Measurements from ENCODE around the gene TIAM1.
"Not testable (repeated sequence)": the region's sequence is repeated elsewhere in the genome, so short reads cannot be mapped to it uniquely, and the experiment has no call there.

The TIAM1 gene

DNA sequence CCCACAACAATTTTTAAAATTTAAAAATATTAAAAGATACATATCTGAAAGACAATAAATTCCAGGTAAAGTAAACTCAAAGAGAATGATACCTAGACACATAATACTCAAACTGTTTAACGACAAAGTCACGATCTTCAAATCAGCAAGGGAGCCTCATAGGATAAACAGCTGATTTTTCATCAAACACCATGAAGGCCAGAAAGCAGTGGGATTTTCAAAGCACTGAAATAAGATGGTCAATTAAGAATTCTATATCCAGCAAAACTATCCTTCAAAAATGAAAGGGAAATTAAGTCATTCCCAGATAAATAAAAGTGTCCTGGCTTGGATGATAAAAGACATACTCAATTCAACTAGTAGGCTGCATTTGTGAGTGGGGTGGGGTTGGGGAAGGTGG lies 100.5 kb downstream of the TIAM1 start:
- no peak for DNase-seq

DNA sequence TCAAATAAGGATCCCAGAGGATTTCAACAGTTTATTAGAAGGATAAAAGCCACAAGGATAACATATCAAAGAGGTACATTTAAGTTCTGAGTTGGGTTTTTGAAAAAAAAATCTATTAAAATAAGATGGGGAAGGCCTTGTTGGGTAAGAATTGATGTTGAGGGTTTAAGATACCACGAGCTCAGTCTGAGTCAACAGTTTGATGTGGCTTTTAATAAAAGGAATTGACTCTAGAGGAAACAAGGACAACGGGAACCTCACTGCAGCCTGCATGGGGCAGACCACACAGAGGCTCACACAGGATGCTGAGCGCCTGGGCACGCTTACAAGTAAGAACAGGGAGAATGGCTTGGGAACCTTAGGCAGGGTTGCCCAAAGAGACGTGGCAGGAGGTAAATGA lies 107.5 kb downstream of the TIAM1 start:
- DNase-seq = no peak

DNA sequence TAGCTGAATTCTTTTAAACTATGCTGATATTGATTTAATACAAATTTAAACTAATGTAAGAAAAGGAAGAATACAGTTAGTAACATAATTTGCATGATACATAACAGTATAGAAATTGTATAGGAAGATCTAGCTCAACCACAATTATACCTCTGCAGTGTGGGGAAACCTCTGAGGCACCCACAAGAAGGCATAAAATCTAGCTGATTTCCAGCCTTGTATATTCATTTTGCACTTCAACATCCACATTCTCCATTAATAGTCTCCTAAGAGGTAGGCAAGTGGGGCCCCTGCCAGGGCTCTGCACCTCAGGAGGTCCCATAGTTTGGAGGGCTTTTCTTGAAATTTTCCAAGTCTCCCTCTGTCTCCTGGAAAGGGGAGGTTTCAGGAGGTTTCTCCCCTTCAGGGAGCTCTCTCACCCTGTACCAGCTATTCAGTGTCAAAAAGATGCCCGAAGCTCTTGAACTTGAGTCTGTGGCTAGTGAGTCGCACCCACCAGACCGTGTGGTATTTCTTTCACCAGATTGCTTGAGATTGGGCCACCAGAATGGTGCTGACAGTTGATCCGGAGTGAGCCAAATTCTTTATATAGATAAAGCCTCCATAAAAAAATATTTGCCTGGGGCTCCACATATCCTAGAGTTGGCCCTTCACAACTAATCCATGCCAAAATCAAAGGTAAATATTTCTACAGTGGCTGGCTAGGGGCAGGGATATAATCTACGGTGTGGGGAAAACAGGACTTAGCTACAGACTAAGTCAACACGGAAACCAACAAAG lies 108.2 kb downstream of the TIAM1 start:
- no peak for DNase-seq

DNA sequence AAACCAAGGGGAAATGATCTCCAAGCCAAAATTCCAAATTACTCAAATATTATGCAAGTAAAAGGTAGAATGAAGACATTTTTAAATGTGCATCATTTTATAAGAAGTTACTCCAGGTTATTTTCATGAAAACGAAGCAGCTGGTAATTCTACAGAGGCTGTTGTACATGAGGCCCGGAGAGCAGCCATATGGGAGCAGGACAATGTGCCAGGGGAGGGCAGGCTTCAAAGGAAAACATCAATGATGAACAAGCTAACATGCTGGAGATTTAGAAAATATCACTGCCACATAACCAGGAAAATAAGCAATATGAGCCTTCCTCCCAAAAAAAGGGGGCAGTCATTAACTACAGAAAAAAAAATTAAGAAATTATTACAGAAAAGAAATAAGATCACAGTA lies 109.1 kb downstream of the TIAM1 start:
- no peak for DNase-seq

DNA sequence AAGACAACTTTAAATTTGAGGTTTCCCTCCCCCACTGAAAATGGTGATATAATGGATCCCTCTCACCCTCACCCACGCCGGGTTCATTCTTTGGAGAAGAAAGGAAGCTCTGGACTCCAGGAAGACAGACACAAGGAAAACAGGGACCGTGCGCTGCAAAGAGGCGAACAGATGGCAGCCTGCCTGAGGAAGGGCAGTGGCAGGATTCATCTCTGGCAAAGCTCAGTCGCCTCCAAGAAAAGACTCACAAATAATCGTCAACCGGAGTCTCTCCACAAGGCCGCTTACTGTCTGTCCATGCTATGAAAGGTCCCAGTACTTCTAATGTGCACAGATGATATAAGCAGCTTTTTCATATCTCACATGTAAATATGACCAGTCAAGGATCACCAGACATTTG lies 110.3 kb downstream of the TIAM1 start:
- no peak for DNase-seq

DNA sequence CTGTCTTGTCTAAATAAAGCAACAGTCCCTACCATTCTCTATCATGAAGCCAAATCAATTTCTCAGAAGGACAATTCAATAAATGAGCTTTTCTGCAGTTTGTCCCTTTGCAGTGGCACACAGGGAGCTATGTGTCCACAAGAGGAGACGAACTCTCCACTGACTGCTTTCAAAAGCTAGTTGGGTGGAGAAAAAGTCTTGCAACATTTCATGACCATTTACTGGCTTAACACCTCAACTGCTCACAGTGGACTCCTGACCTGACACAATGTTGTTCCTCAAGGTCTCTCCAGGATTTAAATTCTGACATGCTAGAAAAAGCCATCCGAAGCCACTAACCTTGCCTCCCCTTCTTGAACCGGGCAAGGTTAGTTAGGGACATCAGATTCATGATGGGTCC lies 111.7 kb downstream of the TIAM1 start:
- DNase-seq = no peak

DNA sequence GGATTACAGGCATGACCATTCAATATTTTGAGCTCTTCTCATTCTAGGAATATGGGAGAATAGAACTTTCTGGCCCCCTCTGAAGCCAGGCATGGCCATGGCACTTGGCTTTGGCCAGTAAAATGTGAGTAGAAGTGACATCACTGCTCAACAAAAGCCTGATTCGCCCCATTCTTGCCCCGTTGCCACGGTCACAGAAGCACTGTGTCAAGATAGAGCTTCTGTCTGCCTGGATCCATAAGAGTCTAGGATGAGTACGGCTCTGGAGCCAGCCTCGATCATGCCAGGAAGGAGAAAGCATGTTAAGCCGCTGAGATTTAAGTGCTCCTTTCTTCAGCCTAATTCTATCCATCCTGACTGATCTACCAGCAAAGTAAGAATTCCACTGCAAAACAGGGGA lies 113.1 kb downstream of the TIAM1 start:
- no peak for DNase-seq

DNA sequence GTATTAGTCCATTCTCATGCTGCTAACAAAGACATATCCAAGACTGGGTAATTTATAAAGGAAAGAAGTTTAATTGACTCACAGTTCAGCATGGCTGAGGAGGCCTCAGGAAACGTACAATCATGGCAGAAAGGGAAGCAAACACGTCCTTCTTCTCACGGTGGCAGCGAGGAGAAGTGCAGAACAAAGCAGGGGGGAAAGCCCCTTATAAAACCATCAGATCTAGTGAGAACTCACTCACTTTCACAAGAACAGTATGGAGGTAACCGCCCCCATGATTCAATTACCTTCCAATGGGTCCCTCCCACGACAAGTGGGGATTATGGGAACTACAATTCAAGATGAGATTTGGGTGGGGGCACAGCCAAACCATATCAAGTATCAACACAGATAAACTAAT lies 115.3 kb downstream of the TIAM1 start:
- DNase-seq = not testable (repeated sequence)

DNA sequence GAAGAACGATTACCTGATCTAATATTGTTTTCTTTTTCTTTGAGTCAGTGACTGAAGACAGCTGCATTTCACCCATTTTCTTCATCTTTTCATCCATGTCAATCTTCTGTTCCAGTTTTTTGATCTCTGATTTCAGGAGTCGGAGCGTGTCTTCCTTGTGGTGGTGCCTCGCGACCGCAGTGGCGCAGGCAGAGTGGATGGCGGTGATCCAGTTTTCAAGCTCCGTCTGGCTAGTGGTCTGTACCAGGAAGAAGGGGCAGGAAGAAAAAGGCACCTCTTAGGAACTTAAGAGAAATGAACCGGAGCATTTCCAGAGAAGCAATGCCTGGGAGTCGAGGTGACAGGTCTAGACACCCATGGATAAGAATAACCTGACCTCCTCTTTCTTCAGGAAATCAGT lies 118.3 kb downstream of the TIAM1 start:
- no peak for DNase-seq

DNA sequence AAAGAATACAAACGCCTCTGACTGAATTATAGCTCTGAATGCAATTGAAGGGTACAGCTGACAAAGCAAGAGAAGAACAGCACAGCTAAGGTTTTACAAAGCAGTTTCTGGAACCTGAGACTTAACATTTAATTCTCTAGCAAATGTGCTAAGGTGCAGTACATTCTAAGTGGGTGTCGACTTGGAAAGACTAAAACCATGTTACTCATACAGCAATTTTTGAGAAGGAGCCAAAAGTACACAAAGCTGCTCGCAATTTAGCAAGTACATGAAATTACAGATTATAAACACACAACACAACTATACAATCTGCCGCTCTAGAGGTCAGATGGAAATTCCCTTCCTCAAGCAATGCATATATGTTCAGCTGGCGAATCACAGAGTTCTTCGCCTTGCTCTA lies 121.9 kb downstream of the TIAM1 start:
- DNase-seq = no peak

DNA sequence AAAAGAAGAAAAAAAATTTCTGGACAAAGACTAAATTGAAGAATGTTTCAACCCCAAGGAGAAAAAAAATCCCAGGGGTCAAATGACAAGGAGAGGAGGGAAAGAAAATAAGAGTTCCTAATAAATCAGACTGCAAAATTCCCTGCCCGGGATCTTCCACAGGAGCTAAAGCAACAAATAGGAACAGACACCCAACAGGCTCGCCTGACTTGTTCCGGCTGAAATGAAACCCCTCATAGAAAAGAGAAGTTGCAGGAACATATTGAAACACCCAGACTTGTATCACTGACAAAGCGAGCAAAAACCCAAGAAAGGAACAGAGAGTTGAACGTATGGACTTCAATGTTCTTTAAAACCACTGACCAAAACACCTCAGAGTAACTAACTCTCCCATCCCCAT lies 123.0 kb downstream of the TIAM1 start:
- DNase-seq = no peak

DNA sequence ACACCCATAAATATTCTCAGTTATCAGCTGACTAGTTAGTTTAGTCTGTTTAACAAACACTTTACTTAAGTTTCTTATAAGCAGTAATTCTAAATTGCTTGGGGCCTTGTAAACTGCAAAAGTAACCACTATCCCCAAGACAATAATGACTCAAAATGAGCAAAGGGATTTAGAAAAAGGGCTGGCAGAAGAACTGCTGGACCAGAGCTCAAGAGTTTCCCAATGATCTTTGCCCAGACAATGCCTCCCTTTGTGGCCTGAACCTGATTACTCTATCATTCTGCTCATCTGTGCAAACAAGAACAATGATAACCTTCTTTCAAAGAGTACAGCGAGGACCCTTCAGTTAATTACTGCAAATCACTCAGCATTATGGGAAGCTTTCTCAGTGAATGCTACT lies 123.5 kb downstream of the TIAM1 start:
- no peak for DNase-seq

DNA sequence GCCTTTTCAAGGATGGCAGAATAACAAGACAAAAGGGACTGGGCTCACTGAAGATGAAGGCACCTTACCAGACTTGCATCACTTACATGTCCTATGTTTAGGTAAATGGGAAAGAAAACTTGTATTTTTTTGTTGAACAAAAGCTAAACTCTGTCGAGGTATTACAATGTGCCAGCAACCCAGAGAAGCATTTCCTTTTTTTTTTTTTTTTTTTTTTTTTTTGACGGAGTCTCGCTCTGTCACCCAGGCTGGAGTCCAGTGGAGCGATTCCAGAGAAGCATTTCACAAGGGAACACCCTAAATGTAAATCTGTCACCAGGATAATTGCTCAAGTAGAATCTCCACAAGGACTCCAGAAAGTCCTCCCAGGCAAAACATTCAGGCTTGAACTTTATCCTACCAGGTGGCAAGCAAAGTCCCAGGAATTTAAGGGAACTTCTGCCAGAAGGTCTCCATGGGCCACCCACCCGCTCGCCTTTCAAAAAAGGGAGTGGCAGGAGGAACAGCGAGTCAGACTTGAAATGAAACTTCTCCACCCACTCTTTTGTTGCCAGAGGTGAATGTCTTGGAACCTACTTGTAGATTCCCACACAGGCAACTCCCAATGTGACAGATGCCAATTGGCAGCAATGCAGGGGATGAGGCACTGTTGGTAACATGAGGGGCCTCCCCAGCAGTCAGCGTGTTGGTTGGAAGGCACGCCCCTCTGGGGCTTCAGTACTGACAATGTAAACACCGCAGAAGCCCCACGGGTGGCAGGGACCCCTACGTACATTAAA lies 125.0 kb downstream of the TIAM1 start:
- DNase-seq = no peak

DNA sequence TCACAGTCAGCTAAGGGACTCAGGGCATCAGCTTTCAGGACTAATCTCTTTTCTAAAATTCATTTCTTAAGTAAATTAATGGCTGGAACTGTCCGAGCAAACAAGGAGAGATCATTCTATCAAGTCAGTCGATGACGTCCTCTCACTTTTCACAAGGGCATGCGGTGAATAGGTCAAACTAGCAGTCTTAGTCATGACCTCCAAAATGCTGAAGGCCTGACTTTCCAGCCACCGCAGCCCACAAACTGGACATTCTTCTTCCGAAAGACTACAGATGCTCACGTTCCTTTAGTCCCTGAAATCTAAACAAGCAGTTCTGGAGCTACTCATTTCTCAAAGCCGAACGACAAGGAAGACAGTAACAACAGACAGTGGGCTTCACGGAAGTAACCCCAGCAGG lies 127.9 kb downstream of the TIAM1 start:
- DNase-seq = no peak

DNA sequence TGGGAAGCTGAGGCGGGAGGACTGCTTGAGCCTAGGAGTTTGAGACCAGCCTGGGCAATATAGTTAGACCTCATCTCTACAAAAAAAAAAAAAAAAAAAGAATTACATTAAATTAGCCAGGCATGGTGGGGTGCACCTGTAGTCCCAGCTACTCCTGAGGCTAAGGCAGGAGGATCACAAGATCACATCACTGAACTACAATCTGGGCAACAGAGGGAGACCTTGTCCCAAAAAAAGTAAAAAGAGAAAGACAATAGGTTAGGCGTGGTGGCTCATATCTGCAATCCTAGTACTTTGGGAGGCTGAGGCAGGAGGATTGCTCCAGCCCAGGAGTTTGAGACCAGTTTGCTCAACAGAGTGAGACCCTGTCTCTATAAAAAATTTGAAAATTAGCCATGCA lies 130.3 kb downstream of the TIAM1 start:
- no peak for DNase-seq

DNA sequence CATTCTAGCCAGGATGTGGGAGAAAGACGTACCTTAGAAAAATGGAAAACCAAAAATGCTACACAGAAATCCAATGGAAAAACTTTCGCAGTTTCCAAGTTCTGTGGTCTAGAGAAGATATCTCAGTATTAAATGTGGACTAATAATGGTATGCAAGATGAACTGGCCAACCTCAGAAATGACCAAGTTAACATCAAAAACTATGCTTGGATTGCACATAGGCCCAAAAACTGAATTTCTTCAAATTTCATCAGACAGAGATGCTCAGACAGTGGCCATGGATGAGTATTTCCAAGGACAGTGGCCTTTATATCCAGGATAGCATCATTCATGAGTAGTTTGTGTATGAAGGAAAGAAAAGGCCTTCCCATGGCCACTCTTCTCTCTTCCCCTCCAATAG lies 132.2 kb downstream of the TIAM1 start:
- DNase-seq = no peak

DNA sequence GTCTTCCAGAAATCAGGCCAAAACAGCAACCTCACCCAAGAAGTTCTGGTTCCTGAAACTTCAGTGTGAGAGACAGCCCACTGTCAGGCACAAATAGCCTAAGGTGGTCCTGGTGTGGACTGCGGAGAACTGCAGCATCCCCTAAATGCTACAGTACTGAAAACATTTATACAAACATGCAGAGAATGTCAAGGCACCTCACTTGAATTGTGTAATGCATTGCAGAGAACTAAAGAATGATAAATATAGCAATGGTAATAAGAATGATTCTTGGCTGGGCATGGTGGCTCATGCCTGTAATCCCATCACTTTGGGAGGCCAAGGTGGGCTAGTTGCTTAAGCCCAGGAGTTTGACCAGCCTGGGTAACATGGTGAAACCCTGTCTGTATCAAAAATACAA lies 138.6 kb downstream of the TIAM1 start:
- no peak for DNase-seq

DNA sequence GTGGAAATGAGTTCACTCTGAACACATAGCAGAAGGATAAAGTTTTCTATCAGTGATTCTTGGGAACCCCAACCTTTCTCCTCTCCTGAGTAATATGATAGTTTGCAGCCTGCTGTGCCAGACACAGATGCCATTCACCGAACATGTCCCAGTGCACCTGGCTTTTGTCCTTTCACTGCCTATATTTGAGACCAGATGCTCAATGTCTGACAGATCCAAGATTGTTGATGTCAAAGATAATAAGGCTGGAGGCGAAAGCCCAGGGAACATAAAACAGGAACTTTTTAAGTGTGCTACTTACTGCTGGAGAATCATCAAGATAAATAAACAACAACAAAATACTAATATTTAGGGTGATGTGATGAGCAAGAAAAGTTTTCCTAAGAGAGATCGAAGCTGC lies 139.3 kb downstream of the TIAM1 start:
- DNase-seq = no peak

DNA sequence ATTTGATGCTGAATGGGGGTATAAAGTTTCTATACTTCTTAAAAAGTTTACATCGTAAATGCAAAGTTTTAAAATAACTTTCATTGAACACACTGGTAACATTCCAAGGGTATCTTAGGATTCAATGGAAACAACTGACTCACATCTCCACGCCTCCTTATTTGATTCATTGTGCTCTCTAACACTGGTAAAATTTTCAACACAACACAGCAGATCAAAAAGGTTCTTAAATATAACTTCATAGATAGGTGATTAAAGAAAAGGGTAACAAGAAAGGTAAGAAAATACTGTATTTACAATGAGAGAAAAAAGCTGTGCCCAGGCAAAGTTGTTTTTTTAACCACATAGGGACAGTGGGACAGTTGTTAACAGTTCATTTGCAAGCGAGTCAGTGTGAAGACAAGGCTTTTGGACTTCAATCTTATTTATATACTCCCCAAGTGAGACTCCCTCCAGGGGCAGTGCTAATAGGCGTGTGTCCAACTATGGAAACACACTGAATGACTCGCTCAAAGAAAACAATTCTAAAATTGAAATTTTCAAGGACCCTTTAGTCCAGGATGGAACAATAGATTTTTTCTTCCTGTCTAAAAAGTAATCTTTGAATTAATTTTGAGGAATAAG lies 140.5 kb downstream of the TIAM1 start:
- no peak for DNase-seq

DNA sequence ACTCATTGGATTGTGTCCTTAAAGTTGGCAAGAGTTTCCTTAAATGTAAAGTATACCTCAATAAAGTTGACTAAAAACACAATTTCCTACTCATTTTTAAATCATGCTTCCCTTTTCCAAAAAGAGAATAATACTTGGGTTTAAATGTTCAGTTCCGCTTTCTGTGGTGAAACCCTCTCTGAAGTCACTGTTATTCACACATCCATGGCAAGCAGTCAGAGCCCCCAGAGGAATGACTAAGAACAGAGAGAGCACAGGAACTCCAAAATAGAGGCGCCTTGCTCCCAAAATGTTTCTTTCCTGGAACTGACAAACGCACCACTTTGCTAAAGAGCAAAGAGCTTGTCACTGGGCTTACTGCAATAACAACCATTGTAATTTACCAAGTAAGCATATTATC lies 142.5 kb downstream of the TIAM1 start:
- no peak for DNase-seq

DNA sequence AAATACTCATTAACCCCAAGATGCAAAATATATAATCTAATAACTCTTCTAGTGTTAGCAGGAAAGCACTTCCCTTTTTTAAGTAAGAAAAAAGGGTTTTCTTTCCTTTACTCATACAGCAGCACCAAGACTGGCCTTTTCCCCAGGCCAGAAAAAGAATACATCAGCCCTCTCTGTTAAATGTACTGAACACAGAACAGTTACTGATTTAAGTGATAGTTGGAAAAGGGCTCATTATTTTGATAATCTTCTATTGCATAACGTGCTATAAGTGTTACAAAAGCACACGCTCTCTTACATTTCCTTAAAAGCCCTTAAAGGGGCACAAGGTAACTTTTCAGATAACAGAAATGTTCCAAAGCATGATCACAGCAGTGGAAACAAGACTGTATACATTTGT lies 142.9 kb downstream of the TIAM1 start:
- no peak for DNase-seq

DNA sequence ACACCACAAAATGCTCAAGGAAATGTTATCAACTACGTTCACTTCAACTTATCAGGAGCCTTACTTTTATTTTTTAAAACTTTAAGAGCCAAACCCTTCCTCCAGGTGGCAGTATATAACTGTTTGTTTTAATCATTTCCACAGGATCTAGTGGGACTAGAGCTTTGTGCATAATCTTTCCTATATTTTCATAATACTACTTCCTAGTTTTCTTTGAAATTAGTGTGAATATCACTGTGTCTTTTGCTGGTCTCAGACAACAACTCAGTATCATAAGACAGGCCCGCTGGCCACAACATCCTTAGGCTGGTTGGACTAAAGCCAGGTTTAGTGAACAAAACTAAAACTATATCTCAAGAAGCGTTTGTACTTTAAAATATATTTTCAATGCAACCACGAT lies 145.5 kb downstream of the TIAM1 start:
- DNase-seq = no peak

DNA sequence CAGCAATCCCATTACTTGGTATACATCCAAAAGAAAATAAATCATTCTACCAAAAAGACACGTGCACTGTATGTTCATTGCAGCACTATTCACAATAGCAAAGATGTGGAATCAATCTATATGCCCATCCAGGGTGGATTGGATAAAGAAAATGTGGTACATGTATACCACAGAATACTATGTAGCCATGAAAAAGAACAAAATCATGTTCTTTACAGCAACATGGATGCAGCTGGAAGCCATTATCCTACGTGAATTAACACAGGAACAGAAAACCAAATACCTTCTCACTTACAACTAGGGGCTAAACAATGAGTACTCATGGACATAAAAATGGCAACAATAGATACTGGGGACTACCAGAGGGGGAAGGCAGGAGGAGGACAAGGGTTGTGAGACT lies 147.3 kb downstream of the TIAM1 start:
- DNase-seq = no peak

DNA sequence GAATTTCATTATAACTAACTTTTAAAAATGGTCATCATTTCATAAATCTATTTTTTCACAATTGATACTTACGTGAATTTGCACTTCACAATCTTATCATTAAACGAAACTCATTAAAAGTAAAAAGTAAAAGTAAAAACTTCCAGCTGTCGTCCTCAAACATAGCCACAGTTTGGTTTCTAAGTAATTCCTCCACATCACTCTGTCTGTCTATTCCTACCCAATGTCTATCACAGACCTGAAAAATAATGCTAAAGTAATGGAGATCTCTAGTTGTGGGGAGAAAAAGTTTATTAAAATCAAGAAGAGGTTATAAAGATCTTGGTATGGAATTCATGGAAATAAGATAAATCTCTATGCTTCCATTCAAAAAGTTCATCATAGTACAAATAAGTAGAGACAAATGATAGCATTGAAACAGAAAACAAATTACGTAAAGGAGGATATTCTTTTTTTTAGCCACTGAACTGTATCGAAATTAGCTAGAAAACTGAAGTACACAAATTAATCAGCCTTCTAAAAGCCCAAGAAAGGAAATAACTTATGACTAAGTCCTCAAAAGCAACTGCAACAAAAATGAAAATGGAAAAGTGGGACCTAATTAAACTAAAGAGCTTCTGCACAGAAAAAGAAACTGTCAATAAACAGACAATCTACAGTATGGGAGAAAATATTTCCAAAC lies 148.6 kb downstream of the TIAM1 start:
- DNase-seq = no peak
